Fibroblast of lung (primary cell): ENCODE results near the gene UCK2. TPM values are rescaled to one million over a fixed set of nuclear protein-coding genes. Genes with fewer than 3 reads are reported as not detected.

Experiments used
- DNase-seq, 2 donors: peaks; one replicate each; pipeline versions ENCODE4 v3.0.0 to v3.0.0-alpha.2; 2010; ENCODE audit warnings: low read depth in 2 of 2
- H2AFZ ChIP-seq: 2 replicates; pipeline ENCODE4 v1.5.1; 2012; ENCODE audit warnings: low read length, control low read depth, inconsistent platforms
- H3K27ac ChIP-seq: 2 replicates; pipeline ENCODE4 v1.5.1; 2011; ENCODE audit warnings: low read length, control low read depth; ENCODE audit not compliant: insufficient read depth
- H3K27me3 ChIP-seq: 2 replicates; pipeline ENCODE4 v1.5.1; 2011; ENCODE audit warnings: mild to moderate bottlenecking, low read length; ENCODE audit not compliant: control insufficient read depth, insufficient read depth
- H3K36me3 ChIP-seq: 2 replicates; pipeline ENCODE4 v1.5.1; 2011; ENCODE audit warnings: low read length; ENCODE audit not compliant: control insufficient read depth, insufficient read depth
- H3K4me1 ChIP-seq: 2 replicates; pipeline ENCODE4 v1.5.1; 2011; ENCODE audit warnings: low read length; ENCODE audit not compliant: control insufficient read depth, insufficient read depth; ENCODE audit errors: extremely low read depth
- H3K4me2 ChIP-seq: 2 replicates; pipeline ENCODE4 v1.5.1; 2011; ENCODE audit warnings: low read length, control low read depth; ENCODE audit not compliant: insufficient read depth; ENCODE audit errors: extremely low read depth
- H3K4me3 ChIP-seq, 4 experiments: fragments of 200-600 bp in 1 of 4; sonication (generic) in 1 of 4; replicated peaks in 1 of 4; 2 replicates each; pipeline ENCODE4 v1.5.1; 2011 to 2016; ENCODE audit warnings: low read length in 4 of 4, low read depth in 3 of 4, mild to moderate bottlenecking in 3 of 4, control low read depth in 2 of 4, inconsistent platforms in 1 of 4, mixed read lengths in 1 of 4; ENCODE audit not compliant: insufficient read depth in 1 of 4; ENCODE audit errors: control extremely low read depth in 1 of 4
- H3K79me2 ChIP-seq: 2 replicates; pipeline ENCODE4 v1.5.1; 2012; ENCODE audit warnings: mild to moderate bottlenecking, low read length, inconsistent platforms; ENCODE audit not compliant: control insufficient read depth, insufficient read depth
- H3K9ac ChIP-seq: 2 replicates; pipeline ENCODE4 v1.5.1; 2011; ENCODE audit warnings: mild to moderate bottlenecking, low read length, control low read depth; ENCODE audit not compliant: insufficient read depth
- H3K9me3 ChIP-seq: 2 replicates; pipeline ENCODE4 v1.5.1; 2012; ENCODE audit warnings: low read depth, low read length; ENCODE audit not compliant: control insufficient read depth, insufficient read depth
- H4K20me1 ChIP-seq: 2 replicates; pipeline ENCODE4 v1.5.1; 2011; ENCODE audit warnings: low read length; ENCODE audit not compliant: control insufficient read depth, insufficient read depth; ENCODE audit errors: extremely low read depth
- EZH2 ChIP-seq: IDR thresholded peaks from 2 replicates; pipeline ENCODE4 v1.5.1; 2012; ENCODE audit warnings: low read length, control low read depth, mild to moderate bottlenecking; ENCODE audit errors: missing control alignments
- polyA plus RNA-seq, 2 donors: library from polyadenylated mRNA; depleted of rRNA in 1 of 2; stranded (reverse) in 1 of 2; unstranded in 1 of 2; fragments of >200 nt; gene quantifications; 2 replicates each; pipeline ENCODE4 v1.2.1, GENCODE V29; 2011 to 2012; ENCODE audit warnings: missing spikeins in 1 of 2
- total RNA-seq: library from RNA; depleted of rRNA; stranded (reverse); fragments of >200 nt; gene quantifications from 2 replicates; pipeline ENCODE4 v1.2.1, GENCODE V29; 2014
- TF ChIP-seq, protein P1 (sequence below), 2 donors: IDR thresholded peaks in 1 of 2; conservative IDR thresholded peaks in 1 of 2; 1 replicate in 1 of 2; 2 replicates in 1 of 2; pipeline ENCODE4 v1.5.1; 2011 to 2012; ENCODE audit warnings: low read length in 2 of 2, control low read depth in 1 of 2, inconsistent platforms in 1 of 2, low read depth in 1 of 2, mild to moderate bottlenecking in 1 of 2

The UCK2 gene
- total and polyA plus RNA-seq, 2 donors (not counting 1 experiment from before 2014, with no cell fraction given) = 95.1 to 99.0 TPM

GRCh38 chr1:165829888-165830287 is 2.5 kb downstream of the UCK2 start:
- H3K9ac ChIP-seq = no peak overlapping the region
- no peaks in the 10 kb centered on the region for H3K36me3 ChIP-seq
- no peak for DNase-seq
- peak overlapping the region; percentile 24 to 79 (median 74) for H3K4me3 ChIP-seq
- no peaks in the 10 kb centered on the region for H3K9me3 ChIP-seq
- TF ChIP-seq EZH2 = no peak
- TF ChIP-seq, protein P1, sequence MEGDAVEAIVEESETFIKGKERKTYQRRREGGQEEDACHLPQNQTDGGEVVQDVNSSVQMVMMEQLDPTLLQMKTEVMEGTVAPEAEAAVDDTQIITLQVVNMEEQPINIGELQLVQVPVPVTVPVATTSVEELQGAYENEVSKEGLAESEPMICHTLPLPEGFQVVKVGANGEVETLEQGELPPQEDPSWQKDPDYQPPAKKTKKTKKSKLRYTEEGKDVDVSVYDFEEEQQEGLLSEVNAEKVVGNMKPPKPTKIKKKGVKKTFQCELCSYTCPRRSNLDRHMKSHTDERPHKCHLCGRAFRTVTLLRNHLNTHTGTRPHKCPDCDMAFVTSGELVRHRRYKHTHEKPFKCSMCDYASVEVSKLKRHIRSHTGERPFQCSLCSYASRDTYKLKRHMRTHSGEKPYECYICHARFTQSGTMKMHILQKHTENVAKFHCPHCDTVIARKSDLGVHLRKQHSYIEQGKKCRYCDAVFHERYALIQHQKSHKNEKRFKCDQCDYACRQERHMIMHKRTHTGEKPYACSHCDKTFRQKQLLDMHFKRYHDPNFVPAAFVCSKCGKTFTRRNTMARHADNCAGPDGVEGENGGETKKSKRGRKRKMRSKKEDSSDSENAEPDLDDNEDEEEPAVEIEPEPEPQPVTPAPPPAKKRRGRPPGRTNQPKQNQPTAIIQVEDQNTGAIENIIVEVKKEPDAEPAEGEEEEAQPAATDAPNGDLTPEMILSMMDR (conservative IDR thresholded peaks at IDR 0.05 in 1 of 2, IDR thresholded peaks at IDR 0.05 in 1 of 2; ENCODE audit: low read depth in 1 of 2, low read length in 2 of 2) = no peak
- H3K27ac ChIP-seq = peak overlapping the region; percentile 96
- no peaks in the 10 kb centered on the region for H3K27me3 ChIP-seq
- H3K4me1 ChIP-seq = peaks cover 2% of the 10 kb centered on the region
- peaks cover 68% of the 10 kb centered on the region for H3K79me2 ChIP-seq
- no peak overlapping the region for H2AFZ ChIP-seq
- H4K20me1 ChIP-seq = no peaks in the 10 kb centered on the region
- H3K4me2 ChIP-seq = peak overlapping the region; percentile 73

- Histone ChIP-seq H4K20me1 (no peaks in the 10 kb centered on the region), H3K79me2 (peaks cover 79% of the 10 kb centered on the region), H3K9ac (no peak overlapping the region), H3K4me3 (no peak overlapping the region), H2AFZ (no peak overlapping the region), H3K27me3 (no peaks in the 10 kb centered on the region), H3K27ac (no peak overlapping the region), H3K36me3 (no peaks in the 10 kb centered on the region), H3K4me1 (peaks cover 2% of the 10 kb centered on the region), H3K9me3 (no peaks in the 10 kb centered on the region), H3K4me2 (no peak overlapping the region)
- no peak for DNase-seq
- TF ChIP-seq EZH2 = no peak
- TF ChIP-seq, protein P1 (conservative IDR thresholded peaks at IDR 0.05 in 1 of 2, IDR thresholded peaks at IDR 0.05 in 1 of 2; ENCODE audit: low read depth in 1 of 2, low read length in 2 of 2) = no peak
These were observed 3.7 kb downstream of the UCK2 start for GRCh38 chr1:165831146-165831545.

- H3K27me3 ChIP-seq = no peaks in the 10 kb centered on the region
- no peak overlapping the region for H3K27ac ChIP-seq
- H3K9me3 ChIP-seq = no peaks in the 10 kb centered on the region
- TF ChIP-seq, protein P1 (conservative IDR thresholded peaks at IDR 0.05 in 1 of 2, IDR thresholded peaks at IDR 0.05 in 1 of 2; ENCODE audit: low read depth in 1 of 2, low read length in 2 of 2) = no peak
- DNase-seq = no peak
- no peaks in the 10 kb centered on the region for H3K36me3 ChIP-seq
- H3K9ac ChIP-seq = no peak overlapping the region
- H3K4me1 ChIP-seq = peaks cover under 1% of the 10 kb centered on the region
- H3K79me2 ChIP-seq = peaks cover 96% of the 10 kb centered on the region
- H4K20me1 ChIP-seq = no peaks in the 10 kb centered on the region
- no peak overlapping the region for H3K4me3 ChIP-seq
- no peak overlapping the region for H2AFZ ChIP-seq
- no peak overlapping the region for H3K4me2 ChIP-seq
These were observed 5.5 kb downstream of the UCK2 start for GRCh38 chr1:165832902-165833301.
